HEK293 (cell line): ENCODE results near the gene SPTLC3.

Source experiments
- CTCF ChIP-seq: fragments of 450-650 bp; formaldehyde crosslinking; IDR thresholded peaks from 2 replicates; pipeline ENCODE4 v1.5.1; 2016; ENCODE audit warnings: missing biosample characterization, missing genetic modification characterization
- ELK4 ChIP-seq: IDR thresholded peaks from 2 replicates; pipeline ENCODE4 v1.6.1; 2011; ENCODE audit warnings: mild to moderate bottlenecking, low read depth, low read length, borderline replicate concordance
- GLIS1 ChIP-seq: fragments of 450-650 bp; formaldehyde crosslinking; IDR thresholded peaks from 2 replicates; pipeline ENCODE4 v1.5.1; 2016; ENCODE audit warnings: missing biosample characterization, missing genetic modification characterization
- KLF1 ChIP-seq: fragments of 450-650 bp; formaldehyde crosslinking; IDR thresholded peaks from 2 replicates; pipeline ENCODE4 v1.5.1; 2016; ENCODE audit warnings: missing biosample characterization, missing genetic modification characterization
- OSR2 ChIP-seq: fragments of 450-650 bp; formaldehyde crosslinking; IDR thresholded peaks from 2 replicates; pipeline ENCODE4 v1.5.1; 2016; ENCODE audit warnings: missing biosample characterization, missing genetic modification characterization
- REST ChIP-seq: fragments of 450-650 bp; formaldehyde crosslinking; IDR thresholded peaks from 2 replicates; pipeline ENCODE4 v1.5.1; 2016; ENCODE audit warnings: missing biosample characterization, missing genetic modification characterization
- SP2 ChIP-seq: fragments of 450-650 bp; formaldehyde crosslinking; IDR thresholded peaks from 2 replicates; pipeline ENCODE4 v1.5.1; 2016; ENCODE audit warnings: missing biosample characterization, missing genetic modification characterization
- ZBTB21 ChIP-seq: fragments of 450-650 bp; formaldehyde crosslinking; IDR thresholded peaks from 2 replicates; pipeline ENCODE4 v1.5.1; 2017; ENCODE audit warnings: missing biosample characterization, missing genetic modification characterization
- ZBTB8A ChIP-seq: fragments of 450-650 bp; formaldehyde crosslinking; IDR thresholded peaks from 2 replicates; pipeline ENCODE4 v1.5.1; 2016; ENCODE audit warnings: missing biosample characterization, missing genetic modification characterization
- ZNF121 ChIP-seq: fragments of 450-650 bp; formaldehyde crosslinking; IDR thresholded peaks from 2 replicates; pipeline ENCODE4 v1.5.1; 2016; ENCODE audit warnings: missing biosample characterization, missing genetic modification characterization
- ZNF621 ChIP-seq: fragments of 450-650 bp; formaldehyde crosslinking; IDR thresholded peaks from 2 replicates; pipeline ENCODE4 v1.5.1; 2017; ENCODE audit warnings: missing biosample characterization, missing genetic modification characterization
- TF ChIP-seq, protein P1 (sequence below): fragments of 450-650 bp; formaldehyde crosslinking; conservative IDR thresholded peaks from 2 replicates; pipeline ENCODE4 v1.5.1; 2016; ENCODE audit warnings: low read depth, missing biosample characterization, missing genetic modification characterization

DNA sequence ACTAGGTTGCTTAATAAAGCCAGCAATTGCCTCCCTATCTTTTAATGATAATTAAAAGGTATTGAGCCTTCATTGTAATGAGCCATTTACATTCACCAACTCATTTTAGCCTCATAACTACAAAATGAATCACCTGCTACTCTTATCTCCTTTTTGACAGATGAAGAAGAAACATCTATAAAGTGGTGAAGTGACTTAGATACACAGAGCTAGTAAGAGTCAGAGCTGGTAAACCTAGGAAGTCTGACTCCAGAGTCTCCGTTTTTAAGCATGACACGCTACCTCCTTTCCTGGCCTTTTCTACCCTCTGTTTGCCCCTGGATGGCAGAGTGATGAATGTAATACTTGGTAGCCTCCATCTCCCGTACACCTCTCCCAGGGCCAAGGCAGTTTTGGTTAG lies 93.5 kb downstream of the SPTLC3 start:
- TF ChIP-seq CTCF: no peak
- TF ChIP-seq ELK4: no peak
- no peak for TF ChIP-seq ZNF621 (tag by site-specific recombination)
- TF ChIP-seq ZNF121 (tag by site-specific recombination): no peak
- no peak for TF ChIP-seq REST (tag by site-specific recombination)
- TF ChIP-seq ZBTB21 (tag by site-specific recombination): no peak
- no peak for TF ChIP-seq GLIS1 (tag by site-specific recombination)
- TF ChIP-seq SP2 (tag by site-specific recombination): no peak
- no peak for TF ChIP-seq ZBTB8A (tag by site-specific recombination)
- TF ChIP-seq, protein P1, sequence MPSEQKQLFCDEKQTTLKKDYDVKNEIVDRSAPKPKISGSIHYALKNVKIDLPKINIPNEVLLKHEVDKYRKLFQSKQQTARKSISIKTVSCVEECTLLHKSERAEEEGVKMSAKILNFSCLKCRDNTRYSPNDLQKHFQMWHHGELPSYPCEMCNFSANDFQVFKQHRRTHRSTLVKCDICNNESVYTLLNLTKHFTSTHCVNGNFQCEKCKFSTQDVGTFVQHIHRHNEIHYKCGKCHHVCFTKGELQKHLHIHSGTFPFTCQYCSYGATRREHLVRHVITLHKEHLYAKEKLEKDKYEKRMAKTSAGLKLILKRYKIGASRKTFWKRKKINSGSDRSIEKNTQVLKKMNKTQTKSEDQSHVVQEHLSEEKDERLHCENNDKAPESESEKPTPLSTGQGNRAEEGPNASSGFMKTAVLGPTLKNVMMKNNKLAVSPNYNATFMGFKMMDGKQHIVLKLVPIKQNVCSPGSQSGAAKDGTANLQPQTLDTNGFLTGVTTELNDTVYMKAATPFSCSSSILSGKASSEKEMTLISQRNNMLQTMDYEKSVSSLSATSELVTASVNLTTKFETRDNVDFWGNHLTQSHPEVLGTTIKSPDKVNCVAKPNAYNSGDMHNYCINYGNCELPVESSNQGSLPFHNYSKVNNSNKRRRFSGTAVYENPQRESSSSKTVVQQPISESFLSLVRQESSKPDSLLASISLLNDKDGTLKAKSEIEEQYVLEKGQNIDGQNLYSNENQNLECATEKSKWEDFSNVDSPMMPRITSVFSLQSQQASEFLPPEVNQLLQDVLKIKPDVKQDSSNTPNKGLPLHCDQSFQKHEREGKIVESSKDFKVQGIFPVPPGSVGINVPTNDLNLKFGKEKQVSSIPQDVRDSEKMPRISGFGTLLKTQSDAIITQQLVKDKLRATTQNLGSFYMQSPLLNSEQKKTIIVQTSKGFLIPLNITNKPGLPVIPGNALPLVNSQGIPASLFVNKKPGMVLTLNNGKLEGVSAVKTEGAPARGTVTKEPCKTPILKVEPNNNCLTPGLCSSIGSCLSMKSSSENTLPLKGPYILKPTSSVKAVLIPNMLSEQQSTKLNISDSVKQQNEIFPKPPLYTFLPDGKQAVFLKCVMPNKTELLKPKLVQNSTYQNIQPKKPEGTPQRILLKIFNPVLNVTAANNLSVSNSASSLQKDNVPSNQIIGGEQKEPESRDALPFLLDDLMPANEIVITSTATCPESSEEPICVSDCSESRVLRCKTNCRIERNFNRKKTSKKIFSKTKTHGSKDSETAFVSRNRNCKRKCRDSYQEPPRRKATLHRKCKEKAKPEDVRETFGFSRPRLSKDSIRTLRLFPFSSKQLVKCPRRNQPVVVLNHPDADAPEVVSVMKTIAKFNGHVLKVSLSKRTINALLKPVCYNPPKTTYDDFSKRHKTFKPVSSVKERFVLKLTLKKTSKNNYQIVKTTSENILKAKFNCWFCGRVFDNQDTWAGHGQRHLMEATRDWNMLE (tag by site-specific recombination): no peak
- no peak for TF ChIP-seq OSR2
- no peak for TF ChIP-seq KLF1 (tag by site-specific recombination)
